ENCODE data around the gene CD2AP. TPM values are rescaled to one million over a fixed set of nuclear protein-coding genes. Genes with fewer than 3 reads are reported as not detected.

The CD2AP gene
- total and polyA plus RNA-seq, 4 donors: 14.2 to 104 (median 21.7) TPM

DNA sequence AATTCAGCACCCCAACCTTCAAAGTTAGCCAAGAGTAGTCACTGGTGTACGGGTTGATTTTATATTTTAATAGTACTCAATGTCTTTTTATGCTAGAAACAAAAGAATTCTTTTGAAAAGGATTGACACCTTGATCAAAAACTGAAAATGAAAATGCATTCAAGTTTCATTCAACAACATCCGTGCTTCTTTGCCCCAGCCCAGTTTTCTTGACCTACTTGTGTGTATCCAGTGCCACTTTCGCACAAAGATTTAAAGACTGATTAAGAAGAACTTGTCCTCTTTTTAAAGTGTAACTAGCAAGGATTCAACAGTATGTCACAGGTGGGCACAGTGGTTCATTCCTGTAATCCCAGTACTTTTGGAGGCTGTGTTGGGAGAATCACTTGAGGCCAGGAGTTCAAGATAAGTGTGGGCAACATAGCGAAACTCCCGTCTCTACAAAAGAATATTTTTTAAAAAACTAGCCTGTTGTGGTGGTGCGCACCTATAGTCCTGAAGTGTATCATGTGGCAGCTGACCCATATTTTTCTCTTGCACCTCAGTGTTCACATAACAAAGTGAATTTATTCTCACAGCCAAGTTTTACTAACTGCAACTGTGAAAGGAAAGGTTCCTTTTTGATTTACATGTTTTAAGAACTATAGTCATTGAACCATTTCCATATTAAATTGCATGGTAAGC lies 22.7 kb upstream of the CD2AP start:
- Histone ChIP-seq H3K36me3 (ENCODE audit: control insufficient read depth in 4 of 4, insufficient read depth in 4 of 4, low read length in 4 of 4) (no peaks in the 10 kb centered on the region), H3K4me1 (ENCODE audit: control insufficient read depth in 5 of 5, insufficient read depth in 5 of 5, low read length in 5 of 5) (no peaks in the 10 kb centered on the region), H3K9ac (ENCODE audit: insufficient read depth in 1 of 2, low read length in 2 of 2) (no peak overlapping the region), H3K9me3 (ENCODE audit: control insufficient read depth in 4 of 4, insufficient read depth in 3 of 4, low read length in 3 of 4) (no peaks in the 10 kb centered on the region), H3K4me3 (no peak overlapping the region), H3K27me3 (ENCODE audit: control insufficient read depth in 3 of 3, insufficient read depth in 3 of 3, low read length in 2 of 3) (no peaks in the 10 kb centered on the region), H3K27ac (ENCODE audit: low read depth in 1 of 2, low read length in 1 of 2) (no peak overlapping the region)
- DNase-seq: no peak
- ATAC-seq (ENCODE audit: insufficient read depth, low FRiP score): no peak
- WGBS, 2 donors: 93 to 94% methylated on average over 6 of the region's 6 CpGs
- TF ChIP-seq, protein P1, sequence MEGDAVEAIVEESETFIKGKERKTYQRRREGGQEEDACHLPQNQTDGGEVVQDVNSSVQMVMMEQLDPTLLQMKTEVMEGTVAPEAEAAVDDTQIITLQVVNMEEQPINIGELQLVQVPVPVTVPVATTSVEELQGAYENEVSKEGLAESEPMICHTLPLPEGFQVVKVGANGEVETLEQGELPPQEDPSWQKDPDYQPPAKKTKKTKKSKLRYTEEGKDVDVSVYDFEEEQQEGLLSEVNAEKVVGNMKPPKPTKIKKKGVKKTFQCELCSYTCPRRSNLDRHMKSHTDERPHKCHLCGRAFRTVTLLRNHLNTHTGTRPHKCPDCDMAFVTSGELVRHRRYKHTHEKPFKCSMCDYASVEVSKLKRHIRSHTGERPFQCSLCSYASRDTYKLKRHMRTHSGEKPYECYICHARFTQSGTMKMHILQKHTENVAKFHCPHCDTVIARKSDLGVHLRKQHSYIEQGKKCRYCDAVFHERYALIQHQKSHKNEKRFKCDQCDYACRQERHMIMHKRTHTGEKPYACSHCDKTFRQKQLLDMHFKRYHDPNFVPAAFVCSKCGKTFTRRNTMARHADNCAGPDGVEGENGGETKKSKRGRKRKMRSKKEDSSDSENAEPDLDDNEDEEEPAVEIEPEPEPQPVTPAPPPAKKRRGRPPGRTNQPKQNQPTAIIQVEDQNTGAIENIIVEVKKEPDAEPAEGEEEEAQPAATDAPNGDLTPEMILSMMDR (IDR thresholded peaks at IDR 0.05; ENCODE audit: control extremely low read depth, extremely low read depth): no peak

DNA sequence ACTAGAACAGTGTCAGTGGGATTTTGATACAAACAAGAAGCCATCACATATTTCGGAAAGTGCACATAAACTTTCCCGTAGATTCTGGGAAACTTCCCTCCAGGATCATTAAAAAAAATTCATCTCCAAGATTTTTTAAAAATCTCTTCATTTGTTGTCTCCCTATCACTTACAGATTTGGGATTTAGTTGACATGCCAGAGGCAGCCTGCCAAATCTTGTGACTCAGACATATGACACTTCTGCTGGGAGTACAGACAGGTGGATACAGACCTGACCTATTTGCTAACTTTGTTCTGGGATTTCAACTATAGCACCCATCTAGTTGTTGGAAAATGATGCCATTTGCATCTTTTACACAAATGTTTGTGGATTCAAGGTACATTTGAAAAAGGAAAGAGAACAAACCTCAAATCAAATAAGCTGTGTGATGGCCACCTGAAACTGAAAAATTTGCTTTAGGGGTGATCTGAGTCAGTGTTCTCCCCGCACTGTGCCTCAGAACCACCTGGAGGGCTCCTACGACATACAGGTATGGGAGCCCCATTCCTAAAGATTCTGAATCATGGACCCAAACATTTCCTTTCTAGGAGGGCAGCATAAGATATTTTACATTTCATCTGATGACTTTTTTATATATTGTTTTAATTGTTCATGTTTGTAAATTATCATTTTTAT lies 21.9 kb upstream of the CD2AP start:
- WGBS, 2 donors: 92% methylated on average over 4 of the region's 4 CpGs
- H3K27me3 ChIP-seq (ENCODE audit: control insufficient read depth in 3 of 3, insufficient read depth in 3 of 3, low read length in 2 of 3): no peaks in the 10 kb centered on the region
- H3K4me3 ChIP-seq: no peak overlapping the region
- no peaks in the 10 kb centered on the region for H3K36me3 ChIP-seq (ENCODE audit: control insufficient read depth in 4 of 4, insufficient read depth in 4 of 4, low read length in 4 of 4)
- H3K4me1 ChIP-seq (ENCODE audit: control insufficient read depth in 5 of 5, insufficient read depth in 5 of 5, low read length in 5 of 5): no peaks in the 10 kb centered on the region
- H3K27ac ChIP-seq (ENCODE audit: low read depth in 1 of 2, low read length in 1 of 2): no peak overlapping the region
- DNase-seq (no peak), ATAC-seq (ENCODE audit: insufficient read depth, low FRiP score) (no peak)
- no peaks in the 10 kb centered on the region for H3K9me3 ChIP-seq (ENCODE audit: control insufficient read depth in 4 of 4, insufficient read depth in 3 of 4, low read length in 3 of 4)
- TF ChIP-seq, protein P1 (IDR thresholded peaks at IDR 0.05; ENCODE audit: control extremely low read depth, extremely low read depth): no peak
- no peak overlapping the region for H3K9ac ChIP-seq (ENCODE audit: insufficient read depth in 1 of 2, low read length in 2 of 2)

GRCh38 chr6:47456536-47456975 lies 21.0 kb upstream of the CD2AP start:
- TF ChIP-seq, protein P1 (IDR thresholded peaks at IDR 0.05; ENCODE audit: control extremely low read depth, extremely low read depth): no peak
- no peak overlapping the region for H3K9ac ChIP-seq (ENCODE audit: insufficient read depth in 1 of 2, low read length in 2 of 2)
- no peak overlapping the region for H3K4me3 ChIP-seq
- no peak for DNase-seq
- H3K27ac ChIP-seq (ENCODE audit: low read depth in 1 of 2, low read length in 1 of 2): no peak overlapping the region
- ATAC-seq (ENCODE audit: insufficient read depth, low FRiP score): no peak
- no peaks in the 10 kb centered on the region for H3K4me1 ChIP-seq (ENCODE audit: control insufficient read depth in 5 of 5, insufficient read depth in 5 of 5, low read length in 5 of 5)
- no peaks in the 10 kb centered on the region for H3K36me3 ChIP-seq (ENCODE audit: control insufficient read depth in 4 of 4, insufficient read depth in 4 of 4, low read length in 4 of 4)
- H3K27me3 ChIP-seq (ENCODE audit: control insufficient read depth in 3 of 3, insufficient read depth in 3 of 3, low read length in 2 of 3): no peaks in the 10 kb centered on the region
- H3K9me3 ChIP-seq (ENCODE audit: control insufficient read depth in 4 of 4, insufficient read depth in 3 of 4, low read length in 3 of 4): no peaks in the 10 kb centered on the region
- WGBS, 2 donors: 76 to 82% methylated on average over 2 of the region's 2 CpGs

Data from lung (tissue), 12 donors.